Stimulated activated CD8-positive, alpha-beta memory T cell treated with anti-CD3 and anti-CD28 coated beads, Interleukin-7, amount 100 ng/mL, for 48 hours (primary cell): ENCODE measurements around the gene C5orf46.
"Not testable (repeated sequence)": the region's sequence is repeated elsewhere in the genome, so short reads cannot be mapped to it uniquely, and the experiment has no call there.

Experiments used
- DNase-seq, 2 donors: peaks; one replicate each; pipeline ENCODE4 v3.0.0-alpha.2; 2020; ENCODE audit warnings: low read depth in 1 of 2; ENCODE audit errors: extremely low read depth in 1 of 2

The C5orf46 gene

GRCh38 chr5:147906326-147907095 lies at the start of gene C5orf46:
TSS of gene C5orf46 (minus strand) at chr5:147906538. CDS start at chr5:147906501, 37 bp downstream.
- DNase-seq, result no peak

DNA sequence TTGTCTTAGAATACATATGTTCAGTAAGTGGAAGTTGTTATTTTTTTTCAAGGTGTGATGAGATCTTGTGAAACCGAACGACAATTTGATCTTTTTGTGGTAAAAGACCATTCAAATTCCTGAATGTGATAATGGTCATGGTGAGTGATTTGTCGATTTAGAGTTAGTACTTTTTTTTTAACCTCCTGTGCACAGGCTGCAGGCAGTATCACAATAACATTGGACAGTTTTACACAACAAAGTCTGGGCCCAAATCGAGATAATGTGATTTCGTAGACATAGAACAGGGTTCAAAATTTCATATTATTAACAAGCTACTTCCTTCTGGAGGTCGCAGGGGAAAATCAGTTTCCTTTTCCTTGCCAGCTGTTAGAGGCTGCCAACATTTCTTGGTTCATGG lies 48.6 kb upstream of the C5orf46 start:
- no peak for DNase-seq

GRCh38 chr5:147949711-147950573 lies 43.6 kb upstream of the C5orf46 start:
- no peak for DNase-seq

DNA sequence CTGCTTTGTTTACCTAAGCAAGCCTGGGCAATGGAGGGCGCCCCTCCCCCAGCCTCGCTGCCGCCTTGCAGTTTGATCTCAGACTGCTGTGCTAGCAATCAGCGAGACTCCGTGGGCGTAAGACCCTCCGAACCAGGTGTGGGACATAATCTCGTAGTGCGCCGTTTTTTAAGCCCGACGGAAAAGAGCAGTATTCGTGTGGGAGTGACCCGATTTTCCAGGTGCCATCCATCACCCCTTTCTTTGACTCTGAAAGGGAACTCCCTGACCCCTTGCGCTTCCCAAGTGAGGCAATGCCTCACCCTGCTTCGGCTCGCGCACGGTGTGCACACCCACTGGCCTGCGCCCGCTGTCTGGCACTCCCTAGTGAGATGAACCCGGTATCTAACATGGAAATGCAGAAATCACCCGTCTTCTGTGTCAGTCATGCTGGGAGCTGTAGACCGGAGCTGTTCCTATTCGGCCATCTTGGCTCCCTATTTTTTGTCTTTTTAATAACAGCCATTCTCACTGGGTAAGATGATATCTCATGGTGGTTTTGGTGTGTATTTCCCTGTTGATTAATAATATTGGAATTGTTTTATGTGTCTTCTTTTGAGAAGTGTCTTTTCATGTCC lies 40.4 kb upstream of the C5orf46 start:
- not testable (repeated sequence) for DNase-seq

- DNase-seq, result no peak
Measured at GRCh38 chr5:147939431-147940114, 33.2 kb upstream of the C5orf46 start.

GRCh38 chr5:147935032-147935431 lies 28.7 kb upstream of the C5orf46 start:
- no peak for DNase-seq

DNA sequence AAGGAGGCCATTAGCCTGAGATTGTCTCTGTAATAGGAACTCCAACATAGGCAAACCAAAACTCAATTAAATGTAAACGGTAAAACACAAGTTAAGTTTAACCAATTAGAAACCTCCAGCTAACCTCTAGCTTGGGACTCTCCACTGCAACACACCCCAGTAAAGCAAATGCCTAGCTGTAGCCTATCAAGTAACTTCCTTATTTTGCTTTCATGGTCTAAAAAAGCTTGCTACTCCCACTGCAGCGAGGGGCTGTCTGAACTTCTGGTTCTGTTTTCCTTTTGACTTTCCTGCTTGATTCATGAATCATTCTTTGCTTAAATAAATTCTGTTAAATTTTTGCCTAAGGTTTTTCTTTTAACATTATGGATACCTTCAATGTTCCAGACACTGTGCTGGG lies 24.4 kb upstream of the C5orf46 start:
- no peak for DNase-seq

- DNase-seq, result no peak
Measured at GRCh38 chr5:147927901-147928300, 21.6 kb upstream of the C5orf46 start.

DNA sequence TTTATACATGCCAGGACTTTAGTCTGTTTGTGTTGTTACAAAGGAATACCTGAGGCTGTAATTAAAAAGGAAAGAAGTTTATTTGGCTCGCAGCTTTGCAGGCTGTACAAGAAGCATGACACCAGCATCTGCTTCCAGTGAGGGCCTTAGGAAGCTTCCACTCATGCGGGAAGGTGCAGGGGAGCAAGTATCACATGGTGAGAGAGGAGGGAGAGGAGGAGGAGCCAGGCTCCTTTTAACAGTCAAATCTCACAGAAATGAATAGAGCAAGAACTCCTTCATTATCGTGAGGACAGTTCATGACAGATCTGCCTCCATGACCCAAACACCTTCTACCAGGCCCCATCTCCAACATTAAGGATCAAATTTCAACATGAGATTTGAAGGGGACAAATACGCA lies 18.7 kb upstream of the C5orf46 start:
- DNase-seq, result no peak

DNA sequence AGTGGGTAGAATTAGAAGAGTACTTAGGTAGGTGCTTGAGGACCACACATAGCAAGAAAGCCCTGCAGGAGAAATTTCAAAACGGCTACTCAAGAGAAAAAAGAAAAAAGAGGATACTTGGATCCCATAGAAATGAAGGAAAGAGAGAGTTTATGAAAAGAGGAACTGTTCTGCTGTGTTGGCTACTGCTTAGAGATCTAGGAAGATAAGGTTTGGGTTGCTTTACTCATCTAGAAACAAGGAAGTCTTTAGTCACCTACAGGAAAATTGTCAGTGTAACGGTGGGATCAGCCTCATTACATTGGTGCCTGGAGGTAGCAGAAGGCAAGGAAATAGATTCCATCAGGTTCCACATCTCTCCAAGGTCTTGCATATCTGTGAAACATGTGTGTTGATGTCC lies 14.8 kb upstream of the C5orf46 start:
- no peak for DNase-seq

DNA sequence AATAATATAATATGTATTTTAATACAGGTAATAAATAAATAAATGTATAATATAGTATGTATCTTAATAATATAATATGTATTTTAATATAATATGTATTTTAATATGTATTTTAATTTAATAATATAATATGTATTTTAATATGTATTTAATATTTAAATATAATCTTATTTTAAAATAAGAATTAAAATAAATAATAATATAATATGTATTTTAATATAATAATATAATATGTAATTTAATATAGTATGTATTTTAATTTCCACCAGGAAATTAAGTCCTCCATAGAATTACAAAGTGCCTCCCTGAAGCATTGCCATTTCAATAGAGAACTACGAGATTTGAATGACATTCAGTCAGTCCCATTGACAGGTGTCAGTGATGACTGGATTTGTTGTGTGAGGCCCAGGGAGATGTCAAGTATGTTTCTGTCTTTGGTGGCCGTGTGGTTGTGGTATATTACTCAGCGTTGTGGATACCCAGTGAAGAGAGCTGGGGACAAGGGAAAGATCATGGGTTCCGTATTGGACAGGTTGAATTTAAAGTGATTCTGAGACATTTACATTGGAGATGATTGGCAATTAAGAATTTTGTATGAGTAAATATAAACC lies 14.2 kb upstream of the C5orf46 start:
- no peak for DNase-seq

- no peak for DNase-seq
Measured at GRCh38 chr5:147918899-147919298, 12.6 kb upstream of the C5orf46 start.

DNA sequence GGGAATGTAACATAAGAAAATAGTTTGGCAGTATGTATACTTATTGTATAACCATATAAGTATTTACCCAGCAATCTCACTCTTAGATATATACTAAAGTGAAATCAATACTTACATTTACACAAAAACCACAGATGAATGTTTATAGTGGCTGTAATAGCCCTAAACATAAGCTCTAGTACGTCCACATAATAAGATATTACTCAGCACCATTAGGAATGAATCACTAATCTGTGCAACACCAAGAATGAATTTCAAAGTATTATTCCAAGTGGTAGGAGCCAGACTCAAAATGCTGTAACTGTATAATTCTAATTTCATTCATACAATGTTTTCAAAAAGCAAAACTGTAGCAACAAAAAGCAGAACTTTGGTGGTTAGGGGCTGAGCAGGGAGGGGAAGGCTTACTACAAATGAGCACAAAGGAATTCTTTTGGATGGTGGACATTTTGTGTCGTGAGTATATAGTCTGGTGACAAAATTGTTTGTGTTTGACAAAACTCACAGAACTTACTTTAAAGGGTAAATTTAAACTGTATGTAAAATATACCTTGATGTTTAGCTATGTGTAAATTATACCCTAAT lies 11.9 kb upstream of the C5orf46 start:
- no peak for DNase-seq

DNA sequence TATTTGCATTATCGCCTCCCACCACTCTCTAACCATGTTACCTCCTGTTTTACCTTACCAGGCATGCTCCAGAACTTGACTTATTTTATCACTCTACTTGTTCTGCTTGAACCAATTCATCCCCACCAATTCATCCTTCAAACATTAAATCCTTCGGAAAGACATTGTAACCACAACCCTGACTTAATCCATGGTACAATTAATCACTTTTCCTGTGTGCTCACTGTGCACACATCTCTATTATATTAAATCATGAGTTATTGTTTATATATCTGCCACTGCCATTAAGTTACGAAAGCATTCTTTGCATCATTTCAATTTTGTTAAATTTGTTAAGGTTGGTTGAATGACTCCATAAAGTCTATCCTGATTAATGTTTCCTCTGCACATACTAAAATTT lies 7.4 kb upstream of the C5orf46 start:
- no peak for DNase-seq

- DNase-seq, result no peak
Measured at GRCh38 chr5:147912011-147912410, 5.7 kb upstream of the C5orf46 start.

DNA sequence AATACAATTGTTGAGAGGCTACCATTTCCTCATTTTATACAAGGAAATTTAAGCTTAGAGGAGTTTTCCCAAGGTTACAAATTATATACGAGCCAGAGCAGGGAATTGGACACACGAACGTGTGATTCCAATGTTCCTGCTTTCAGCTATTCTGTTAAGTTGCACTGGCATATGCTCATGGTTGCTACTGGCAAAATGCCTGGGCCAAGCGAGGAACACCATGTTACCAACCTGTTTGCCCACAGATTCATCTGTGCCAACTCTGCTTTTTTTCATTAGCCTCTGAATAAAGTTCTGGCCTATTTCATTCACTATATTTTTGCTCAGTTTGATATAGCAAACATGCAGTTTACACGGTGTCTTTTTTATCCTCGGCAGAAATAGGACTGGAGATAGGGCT lies 5.1 kb upstream of the C5orf46 start:
- DNase-seq, result no peak

DNA sequence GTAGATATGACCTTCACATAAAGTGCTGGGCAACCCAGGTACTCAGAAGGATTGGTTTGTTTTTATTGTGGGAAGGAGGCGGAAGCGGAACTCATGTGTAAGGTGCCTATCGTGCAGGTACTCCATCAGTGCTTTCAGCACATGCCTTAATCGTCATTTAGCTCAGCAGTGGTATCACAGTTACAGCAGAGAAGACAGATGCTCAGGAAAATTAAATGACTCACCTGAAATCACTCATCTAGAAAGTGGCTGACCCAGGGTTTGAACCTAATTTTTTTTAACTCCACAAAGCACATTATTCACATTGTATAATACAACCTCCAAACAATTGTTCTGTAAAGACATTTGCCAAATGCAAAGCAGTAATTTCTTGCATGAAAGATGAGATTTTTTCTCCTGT lies 2.2 kb downstream of the C5orf46 start:
- no peak for DNase-seq

- no peak for DNase-seq
Measured at GRCh38 chr5:147902609-147903115, 3.7 kb downstream of the C5orf46 start.

DNA sequence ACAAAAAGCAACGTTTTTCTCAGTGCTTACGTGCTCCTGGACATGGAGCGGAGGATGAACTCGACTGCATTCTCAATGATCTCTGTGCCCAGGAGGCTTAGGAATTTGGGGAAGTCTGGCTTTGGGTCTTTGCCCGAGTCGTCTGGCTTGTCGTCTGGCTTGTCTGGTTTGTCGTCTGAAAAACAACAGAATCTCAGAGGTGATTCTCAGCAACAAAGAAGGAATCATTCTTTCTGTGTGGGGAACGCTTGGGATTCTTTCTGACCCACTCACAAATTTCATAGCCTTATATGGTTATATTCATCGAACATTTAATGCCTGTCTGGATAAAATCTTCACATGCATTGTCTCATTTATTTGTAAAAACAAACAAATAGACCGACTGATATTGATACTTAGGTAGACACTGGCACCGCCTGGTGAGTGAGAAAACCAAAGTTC lies 4.7 kb downstream of the C5orf46 start:
- no peak for DNase-seq

DNA sequence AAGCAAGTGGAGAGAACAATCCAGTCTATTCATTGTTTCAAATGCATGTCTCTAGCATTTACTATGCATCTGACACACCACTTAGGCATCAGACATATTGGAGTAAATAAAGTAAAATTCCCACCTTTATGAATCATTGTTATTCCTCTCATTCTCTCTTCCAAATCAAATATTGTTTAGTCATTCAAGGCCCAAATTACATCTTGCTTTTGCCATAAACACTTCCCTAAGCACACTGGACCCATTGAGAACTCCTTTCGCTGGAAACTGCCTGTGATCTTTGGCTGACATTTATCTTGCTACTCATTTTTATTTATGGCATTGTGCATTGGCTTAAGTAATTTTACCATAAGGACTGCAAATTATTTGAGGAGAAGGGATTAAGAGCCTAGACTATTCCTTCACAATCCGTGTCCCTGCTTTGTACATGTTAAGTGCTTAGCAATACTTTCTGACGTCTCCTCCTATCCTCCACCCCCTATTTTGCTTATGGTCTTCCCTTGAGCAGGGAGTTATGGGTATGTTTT lies 7.4 kb downstream of the C5orf46 start:
- no peak for DNase-seq
